Measurements from ENCODE around the gene LRPAP1.

The LRPAP1 gene

GRCh38 chr4:3524920-3525319 is 7.3 kb downstream of the LRPAP1 start:
- POLR2A ChIA-PET: no interaction called here
- TF ChIP-seq ZNF521 (tag by site-specific recombination; IDR thresholded peaks at IDR 0.05) (no peak), SP7 (tag by site-specific recombination; IDR thresholded peaks at IDR 0.05) (no peak), ZNF704 (tag by site-specific recombination; IDR thresholded peaks at IDR 0.05) (no peak), ZBTB48 (tag by site-specific recombination; IDR thresholded peaks at IDR 0.05) (no peak), ZNF777 (tag by site-specific recombination; IDR thresholded peaks at IDR 0.05; ENCODE audit: borderline replicate concordance) (no peak), PATZ1 (tag by site-specific recombination; IDR thresholded peaks at IDR 0.05) (no peak), ATF2 (tag by site-specific recombination; IDR thresholded peaks at IDR 0.05; ENCODE audit: low read depth) (no peak), ZSCAN23 (tag by site-specific recombination; IDR thresholded peaks at IDR 0.05) (no peak), ZNF2 (tag by site-specific recombination; IDR thresholded peaks at IDR 0.05) (no peak), ZNF202 (tag by site-specific recombination; IDR thresholded peaks at IDR 0.05; ENCODE audit: borderline replicate concordance) (no peak), ZNF214 (tag by site-specific recombination; IDR thresholded peaks at IDR 0.05; ENCODE audit: borderline replicate concordance) (no peak), ZNF354C (tag by site-specific recombination; IDR thresholded peaks at IDR 0.05; ENCODE audit: borderline replicate concordance, low read depth) (no peak), TCF7L2 (IDR thresholded peaks at IDR 0.05; ENCODE audit: borderline replicate concordance, low read depth, low read length) (no peak), KLF10 (tag by site-specific recombination; IDR thresholded peaks at IDR 0.05) (no peak), ZNF114 (tag by site-specific recombination; IDR thresholded peaks at IDR 0.05) (no peak), ZBTB6 (tag by site-specific recombination; IDR thresholded peaks at IDR 0.05) (no peak), ZNF664 (tag by site-specific recombination; IDR thresholded peaks at IDR 0.05) (no peak)
- CTCF ChIA-PET: no interaction called here
- Histone ChIP-seq H3K36me3 (ENCODE audit: control insufficient read depth in 2 of 2, insufficient read depth in 1 of 2, low read length in 2 of 2) (peaks cover 0 to 89% of the 10 kb centered on the region in 2 experiments; a peak in 2 of 3 replicates), H3K4me3 (ENCODE audit: low read depth, low read length) (no peak overlapping the region), H3K27ac (ENCODE audit: extremely low read depth, low read depth, low read length) (no peak overlapping the region), H3K4me1 (ENCODE audit: control insufficient read depth, insufficient read depth, low read length) (no peaks in the 10 kb centered on the region), H3K9me3 (ENCODE audit: control insufficient read depth, insufficient read depth, low read depth, low read length) (no peaks in the 10 kb centered on the region)

- POLR2A ChIA-PET: no interaction called here
- no peaks in the 10 kb centered on the region for H3K9me3 ChIP-seq (ENCODE audit: control insufficient read depth, insufficient read depth, low read depth, low read length)
- H3K4me3 ChIP-seq (ENCODE audit: low read depth, low read length): no peak overlapping the region
- no peaks in the 10 kb centered on the region for H3K4me1 ChIP-seq (ENCODE audit: control insufficient read depth, insufficient read depth, low read length)
- H3K27ac ChIP-seq (ENCODE audit: extremely low read depth, low read depth, low read length): no peak overlapping the region
- TF ChIP-seq ZNF239 (tag by site-specific recombination; IDR thresholded peaks at IDR 0.05) (no peak), ZBTB8A (tag by site-specific recombination; IDR thresholded peaks at IDR 0.05) (no peak), TRIM28 (IDR thresholded peaks at IDR 0.05; ENCODE audit: borderline replicate concordance, low read length) (no peak), ZNF530 (tag by site-specific recombination; IDR thresholded peaks at IDR 0.05; ENCODE audit: low read depth) (no peak), ZNF112 (tag by site-specific recombination; IDR thresholded peaks at IDR 0.05) (no peak), ZNF140 (tag by site-specific recombination; IDR thresholded peaks at IDR 0.05) (no peak), ZNF549 (tag by site-specific recombination; IDR thresholded peaks at IDR 0.05) (no peak), BCL6B (tag by site-specific recombination; IDR thresholded peaks at IDR 0.05) (no peak), ZNF473 (tag by site-specific recombination; IDR thresholded peaks at IDR 0.05) (no peak), ZNF76 (tag by site-specific recombination; IDR thresholded peaks at IDR 0.05; ENCODE audit: borderline replicate concordance, low read depth) (no peak), ZBTB20 (tag by site-specific recombination; IDR thresholded peaks at IDR 0.05) (no peak)
- peaks cover 0 to 89% of the 10 kb centered on the region in 2 experiments; a peak in 2 of 3 replicates for H3K36me3 ChIP-seq (ENCODE audit: control insufficient read depth in 2 of 2, insufficient read depth in 1 of 2, low read length in 2 of 2)
- CTCF ChIA-PET: no interaction called here
Measured at GRCh38 chr4:3524349-3524748, 7.9 kb downstream of the LRPAP1 start.

Measured in HEK293 (cell line).